Urinary bladder (tissue), 4 donors: ENCODE results near the gene RINT1. TPM values are rescaled to one million over a fixed set of nuclear protein-coding genes. Genes with fewer than 3 reads are reported as not detected.
A peak's percentile ranks its signal among the peaks of the same experiment; 100 is the strongest.
"Not testable (repeated sequence)": the region's sequence is repeated elsewhere in the genome, so short reads cannot be mapped to it uniquely, and the experiment has no call there.

ENCODE experiments used
- DNase-seq: peaks from one replicate; pipeline ENCODE4 v3.0.0-alpha.2; 2015; ENCODE audit errors: extremely low spot score
- H3K27ac ChIP-seq: one replicate; pipeline ENCODE4 v1.5.1; 2013; ENCODE audit warnings: low read depth, mild to moderate bottlenecking, moderate library complexity
- H3K36me3 ChIP-seq: one replicate; pipeline ENCODE4 v1.6.1; 2013; ENCODE audit warnings: mild to moderate bottlenecking, moderate library complexity; ENCODE audit not compliant: insufficient read depth
- H3K4me1 ChIP-seq: one replicate; pipeline ENCODE4 v1.6.1; 2013; ENCODE audit warnings: mild to moderate bottlenecking, moderate library complexity; ENCODE audit not compliant: insufficient read depth
- H3K4me3 ChIP-seq: one replicate; pipeline ENCODE4 v1.5.1; 2013; ENCODE audit warnings: low read depth, low read length
- WGBS: extraction: QIAGEN DNeasy Blood & Tissue Kit; methylation state at CpG from one replicate; pipeline ENCODE4 v1.1.7; 2013; 5-methylcytosine and 5-hydroxymethylcytosine counted together
- polyA plus RNA-seq: library from polyadenylated mRNA; stranded (reverse); fragments of 200-250 nt; gene quantifications from one replicate; pipeline ENCODE4 v1.2.3, GENCODE V29; 2013
- total RNA-seq: library from RNA; depleted of rRNA; stranded (reverse); fragments of >200 nt; gene quantifications from one replicate; pipeline ENCODE4 v1.2.3, GENCODE V29; 2014
- donor health status: healthy with polysubstance abuse.
- donor health status: healthy.

Gene RINT1
- total RNA-seq, result 25.9 TPM
- polyA plus RNA-seq, result 7.6 TPM

GRCh38 chr7:105531792-105532671 lies at the start of gene RINT1:
RINT1 (plus strand) TSS chr7:105532201; CDS start chr7:105532316, 115 bp downstream.
- peak; percentile 77 for DNase-seq
- no peaks in the 10 kb centered on the region for H3K36me3 ChIP-seq
- H3K27ac ChIP-seq, result peak within 1 kb of the TSS; percentile 79
- H3K4me1 ChIP-seq, result peaks cover 2% of the 10 kb centered on the region
- peak within 1 kb of the TSS; percentile 84 for H3K4me3 ChIP-seq
- WGBS, result 2% methylated on average over 42 of the region's 42 CpGs

- DNase-seq, result peak; percentile 39
- Histone ChIP-seq H3K36me3 (peaks cover 2% of the 10 kb centered on the region), H3K27ac (no peak overlapping the region), H3K4me3 (no peak overlapping the region), H3K4me1 (no peaks in the 10 kb centered on the region)
- WGBS, result 44% methylated on average over 6 of the region's 6 CpGs
Observed at GRCh38 chr7:105487579-105488571, 44.1 kb upstream of the RINT1 start.

GRCh38 chr7:105489409-105489808 lies 42.6 kb upstream of the RINT1 start:
- no peak for DNase-seq
- Histone ChIP-seq H3K4me3 (no peak overlapping the region), H3K27ac (no peak overlapping the region), H3K36me3 (peaks cover 2% of the 10 kb centered on the region), H3K4me1 (no peaks in the 10 kb centered on the region)
- 89% methylated on average over 3 of the region's 3 CpGs for WGBS

GRCh38 chr7:105493196-105493922 lies 38.6 kb upstream of the RINT1 start:
- Histone ChIP-seq H3K27ac (no peak overlapping the region), H3K36me3 (peaks cover 2% of the 10 kb centered on the region), H3K4me1 (no peaks in the 10 kb centered on the region), H3K4me3 (no peak overlapping the region)
- DNase-seq, result no peak
- WGBS, result 52% methylated on average over 7 of the region's 7 CpGs

GRCh38 chr7:105493923-105494315 lies 38.1 kb upstream of the RINT1 start:
- no peak overlapping the region for H3K4me3 ChIP-seq

GRCh38 chr7:105496521-105496920 lies 35.5 kb upstream of the RINT1 start:
- no peak for DNase-seq
- Histone ChIP-seq H3K36me3 (peaks cover 1% of the 10 kb centered on the region), H3K4me3 (no peak overlapping the region), H3K27ac (no peak overlapping the region), H3K4me1 (no peaks in the 10 kb centered on the region)
- 52% methylated on average over 2 of the region's 2 CpGs for WGBS

More at GRCh38 chr7:105493923-105494315, 38.1 kb upstream of the RINT1 start:
- Histone ChIP-seq H3K27ac (no peak overlapping the region), H3K36me3 (peaks cover 3% of the 10 kb centered on the region), H3K4me1 (no peaks in the 10 kb centered on the region)
- WGBS, result 44% methylated on average over 5 of the region's 5 CpGs
- DNase-seq, result no peak

- WGBS, result 79% methylated on average over 5 of the region's 5 CpGs
- Histone ChIP-seq H3K4me3 (no peak overlapping the region), H3K36me3 (peaks cover 1% of the 10 kb centered on the region), H3K27ac (no peak overlapping the region), H3K4me1 (no peaks in the 10 kb centered on the region)
- DNase-seq, result no peak
Observed at GRCh38 chr7:105497016-105497415, 35.0 kb upstream of the RINT1 start.

- 93% methylated on average over 9 of the region's 9 CpGs for WGBS
- peaks cover 1% of the 10 kb centered on the region for H3K36me3 ChIP-seq
- H3K4me3 ChIP-seq, result no peak overlapping the region
- no peak overlapping the region for H3K27ac ChIP-seq
- no peaks in the 10 kb centered on the region for H3K4me1 ChIP-seq
- no peak for DNase-seq
Observed at GRCh38 chr7:105502173-105502572, 29.8 kb upstream of the RINT1 start.

- H3K27ac ChIP-seq, result no peak overlapping the region
- 93% methylated on average over 4 of the region's 4 CpGs for WGBS
Observed at GRCh38 chr7:105512415-105512814, 19.6 kb upstream of the RINT1 start.

GRCh38 chr7:105512926-105513526 lies 19.0 kb upstream of the RINT1 start:
- no peaks in the 10 kb centered on the region for H3K4me1 ChIP-seq
- no peak overlapping the region for H3K4me3 ChIP-seq
- H3K36me3 ChIP-seq, result no peaks in the 10 kb centered on the region
- DNase-seq, result no peak
- 97% methylated on average over 4 of the region's 4 CpGs for WGBS
- H3K27ac ChIP-seq, result no peak overlapping the region

More at GRCh38 chr7:105512415-105512814, 19.6 kb upstream of the RINT1 start:
- no peak for DNase-seq
- Histone ChIP-seq H3K4me3 (no peak overlapping the region), H3K4me1 (no peaks in the 10 kb centered on the region), H3K36me3 (no peaks in the 10 kb centered on the region)

GRCh38 chr7:105515610-105516009 lies 16.4 kb upstream of the RINT1 start:
- H3K4me1 ChIP-seq, H3K4me3 ChIP-seq, H3K27ac ChIP-seq, H3K36me3 ChIP-seq, DNase-seq: not testable (repeated sequence)
- WGBS, result 94% methylated on average over 7 of the region's 7 CpGs

- DNase-seq, result no peak
- H3K36me3 ChIP-seq, result no peaks in the 10 kb centered on the region
- H3K4me3 ChIP-seq, result no peak overlapping the region
- no peaks in the 10 kb centered on the region for H3K4me1 ChIP-seq
- 91% methylated on average over 6 of the region's 6 CpGs for WGBS
- no peak overlapping the region for H3K27ac ChIP-seq
Observed at GRCh38 chr7:105519353-105519752, 12.6 kb upstream of the RINT1 start.

GRCh38 chr7:105520620-105521019 lies 11.4 kb upstream of the RINT1 start:
- H3K4me3 ChIP-seq, H3K4me1 ChIP-seq, H3K27ac ChIP-seq, DNase-seq, H3K36me3 ChIP-seq: not testable (repeated sequence)
- WGBS, result 95% methylated on average over 7 of the region's 7 CpGs
